ENCODE data around the gene MUC5B.

The MUC5B gene

DNA sequence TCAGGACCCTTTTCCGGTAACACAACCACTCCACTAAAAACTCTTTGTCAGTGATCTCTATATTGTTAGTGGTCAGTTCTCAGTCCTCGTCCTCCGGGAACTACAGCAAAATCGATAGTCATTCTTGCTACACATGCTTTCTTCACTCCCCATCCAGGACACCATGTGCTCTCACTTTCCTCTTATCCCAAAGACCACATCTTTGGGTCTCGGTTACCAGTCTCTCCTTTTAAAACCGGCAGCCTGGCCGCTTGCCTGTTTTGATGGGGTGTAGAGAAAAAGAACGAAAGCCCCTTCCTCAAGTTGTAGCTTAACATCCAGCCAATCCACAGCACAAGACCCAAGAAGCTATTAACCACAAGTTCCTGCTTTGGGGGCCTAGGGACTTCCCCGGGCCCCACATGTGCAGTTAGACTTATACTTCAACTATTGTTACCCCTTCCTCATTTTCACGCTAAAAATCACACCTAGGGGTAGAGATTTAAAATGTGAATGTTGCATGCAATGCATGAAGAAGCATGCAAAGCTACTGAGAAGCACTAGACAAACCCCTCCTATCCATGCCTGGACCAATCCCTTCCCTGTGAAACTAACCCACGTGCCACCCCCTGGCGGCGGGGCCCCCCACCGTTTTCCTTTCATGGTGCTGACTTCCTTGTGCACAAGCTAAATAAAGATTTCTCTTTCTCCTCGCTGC is 88.1 kb downstream of the MUC5B start:
- H3K4me3 ChIP-seq (ENCODE audit: low read length), result no peak overlapping the region
- no peak for DNase-seq (ENCODE audit: low read depth, low spot score)

Data from Jurkat, Clone E6-1 (cell line).